Choroid plexus epithelial cell (primary cell): ENCODE measurements around the gene MSRB1.

Source experiments
- DNase-seq: peaks from one replicate; pipeline ENCODE4 v3.0.0-alpha.2; 2010; ENCODE audit warnings: low read depth
- H3K4me3 ChIP-seq: 2 replicates; pipeline ENCODE4 v1.5.1; 2011; ENCODE audit warnings: low read depth, mild to moderate bottlenecking, control low read depth, low read length, moderate library complexity
- CTCF ChIP-seq: conservative IDR thresholded peaks from 2 replicates; pipeline ENCODE4 v1.5.1; 2011; ENCODE audit warnings: low read depth, mild to moderate bottlenecking, control low read depth, inconsistent platforms, low read length, moderate library complexity

MSRB1 gene

GRCh38 chr16:1989209-1990100 lies 46.5 kb upstream of the MSRB1 start, which contains the start of gene SYNGR3:
SYNGR3 (plus strand) TSS chr16:1989970; CDS start chr16:1990103, 133 bp downstream.
- no peak within 1 kb of the TSS for H3K4me3 ChIP-seq
- TF ChIP-seq CTCF, result no peak
- no peak for DNase-seq

GRCh38 chr16:1987198-1987597 lies 44.2 kb upstream of the MSRB1 start:
- no peak for TF ChIP-seq CTCF
- DNase-seq, result no peak
- H3K4me3 ChIP-seq, result no peak overlapping the region

- DNase-seq, result no peak
- no peak for TF ChIP-seq CTCF
- no peak overlapping the region for H3K4me3 ChIP-seq
Observed at GRCh38 chr16:1985466-1986150, 42.6 kb upstream of the MSRB1 start.

GRCh38 chr16:1984347-1985225 lies 41.6 kb upstream of the MSRB1 start:
- TF ChIP-seq CTCF, result no peak
- no peak for DNase-seq
- H3K4me3 ChIP-seq, result peak overlapping the region; percentile 67

- peak within 1 kb of the TSS; percentile 67 for H3K4me3 ChIP-seq
- DNase-seq, result peak; percentile 93
- TF ChIP-seq CTCF, result peak; percentile 42
Observed at GRCh38 chr16:1983544-1984346, 40.7 kb upstream of the MSRB1 start, which contains the start of gene GFER. GFER (plus strand) TSS chr16:1984193; CDS start chr16:1984219, 26 bp downstream.
